DMS79 (cell line): ENCODE results near the gene RNU2-1.
"Not testable (repeated sequence)": the region's sequence is repeated elsewhere in the genome, so short reads cannot be mapped to it uniquely, and the experiment has no call there.

Experiments
- DNase-seq: peaks from one replicate; lab custom pipeline; 2025; lab: John Stamatoyannopoulos, UW

Gene RNU2-1

GRCh38 chr17:43233877-43234276 is at the start of gene RNU2-1:
TSS of gene RNU2-1 (minus strand) at chr17:43233977.
- not testable (repeated sequence) for DNase-seq

DNA sequence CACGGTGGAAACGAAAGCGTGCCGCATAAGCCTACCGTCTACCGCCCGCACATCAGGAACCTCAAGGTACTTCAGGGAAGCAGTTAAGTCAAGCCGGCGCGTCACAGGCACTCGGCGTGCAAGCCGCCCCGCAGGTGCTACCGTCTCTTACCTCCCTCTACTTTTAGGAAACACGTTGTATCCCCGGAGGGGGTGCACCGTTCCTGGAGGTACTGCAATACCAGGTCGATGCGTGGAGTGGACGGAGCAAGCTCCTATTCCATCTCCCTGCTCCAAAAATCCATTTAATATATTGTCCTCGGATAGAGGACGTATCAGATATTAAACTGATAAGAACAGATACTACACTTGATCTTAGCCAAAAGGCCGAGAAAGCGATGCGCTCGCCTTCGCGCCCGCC is 39.1 kb upstream of the RNU2-1 start:
- not testable (repeated sequence) for DNase-seq

DNA sequence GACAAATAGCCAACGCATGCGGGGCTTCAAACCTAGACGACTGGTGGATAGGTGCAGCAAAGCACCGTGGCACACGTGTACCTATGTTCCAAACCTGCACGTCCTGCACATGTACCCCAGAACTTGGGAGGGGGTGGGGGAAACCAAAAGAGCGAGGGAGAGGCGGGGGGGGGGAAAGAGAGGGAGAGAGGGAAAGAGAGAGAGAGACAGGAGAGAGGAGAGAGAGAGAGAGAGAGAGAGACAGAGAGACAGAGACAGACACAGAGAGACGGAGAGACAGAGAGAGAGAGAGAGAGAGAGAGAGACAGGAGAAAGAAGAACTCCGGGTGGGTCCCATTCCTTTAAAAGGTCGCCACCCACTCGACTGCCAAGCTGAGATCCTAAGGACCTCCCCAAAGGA is 38.7 kb upstream of the RNU2-1 start:
- DNase-seq: not testable (repeated sequence)

DNA sequence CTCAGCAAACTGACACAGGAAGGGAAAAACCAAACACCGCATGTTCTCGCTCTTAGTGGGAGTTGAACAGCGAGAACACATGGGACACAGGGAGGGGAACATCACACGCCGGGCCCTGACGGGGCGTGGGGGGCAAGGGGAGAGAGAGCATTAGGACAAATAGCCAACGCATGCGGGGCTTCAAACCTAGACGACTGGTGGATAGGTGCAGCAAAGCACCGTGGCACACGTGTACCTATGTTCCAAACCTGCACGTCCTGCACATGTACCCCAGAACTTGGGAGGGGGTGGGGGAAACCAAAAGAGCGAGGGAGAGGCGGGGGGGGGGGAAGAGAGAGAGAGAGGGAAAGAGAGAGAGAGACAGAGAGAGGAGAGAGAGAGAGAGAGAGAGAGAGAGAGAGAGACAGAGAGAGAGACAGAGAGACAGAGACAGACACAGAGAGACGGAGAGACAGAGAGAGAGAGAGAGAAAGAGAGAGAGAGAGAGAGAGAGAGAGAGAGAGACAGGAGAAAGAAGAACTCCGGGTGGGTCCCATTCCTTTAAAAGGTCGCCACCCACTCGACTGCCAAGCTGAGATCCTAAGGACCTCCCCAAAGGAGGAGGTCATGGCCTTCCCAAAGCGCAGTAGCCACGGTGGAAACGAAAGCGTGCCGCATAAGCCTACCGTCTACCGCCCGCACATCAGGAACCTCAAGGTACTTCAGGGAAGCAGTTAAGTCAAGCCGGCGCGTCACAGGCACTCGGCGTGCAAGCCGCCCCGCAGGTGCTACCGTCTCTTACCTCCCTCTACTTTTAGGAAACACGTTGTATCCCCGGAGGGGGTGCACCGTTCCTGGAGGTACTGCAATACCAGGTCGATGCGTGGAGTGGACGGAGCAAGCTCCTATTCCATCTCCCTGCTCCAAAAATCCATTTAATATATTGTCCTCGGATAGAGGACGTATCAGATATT is 37.1 kb upstream of the RNU2-1 start:
- not testable (repeated sequence) for DNase-seq

- DNase-seq: not testable (repeated sequence)
Observed at GRCh38 chr17:43246456-43246855, 12.7 kb upstream of the RNU2-1 start.

- not testable (repeated sequence) for DNase-seq
Observed at GRCh38 chr17:43240596-43241352, 7.0 kb upstream of the RNU2-1 start.

GRCh38 chr17:43239597-43239996 is 5.8 kb upstream of the RNU2-1 start:
- not testable (repeated sequence) for DNase-seq

DNA sequence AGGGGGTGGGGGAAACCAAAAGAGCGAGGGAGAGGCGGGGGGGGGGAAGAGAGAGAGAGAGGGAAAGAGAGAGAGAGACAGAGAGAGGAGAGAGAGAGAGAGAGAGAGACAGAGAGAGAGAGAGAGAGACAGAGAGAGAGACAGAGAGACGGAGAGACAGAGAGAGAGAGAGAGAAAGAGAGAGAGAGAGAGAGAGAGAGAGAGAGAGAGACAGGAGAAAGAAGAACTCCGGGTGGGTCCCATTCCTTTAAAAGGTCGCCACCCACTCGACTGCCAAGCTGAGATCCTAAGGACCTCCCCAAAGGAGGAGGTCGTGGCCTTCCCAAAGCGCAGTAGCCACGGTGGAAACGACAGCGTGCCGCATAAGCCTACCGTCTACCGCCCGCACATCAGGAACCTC is 514 bp downstream of the RNU2-1 start:
- not testable (repeated sequence) for DNase-seq

- DNase-seq: not testable (repeated sequence)
Observed at GRCh38 chr17:43232021-43232699, 1.6 kb downstream of the RNU2-1 start.

- not testable (repeated sequence) for DNase-seq
Observed at GRCh38 chr17:43231205-43232020, 2.4 kb downstream of the RNU2-1 start.

DNA sequence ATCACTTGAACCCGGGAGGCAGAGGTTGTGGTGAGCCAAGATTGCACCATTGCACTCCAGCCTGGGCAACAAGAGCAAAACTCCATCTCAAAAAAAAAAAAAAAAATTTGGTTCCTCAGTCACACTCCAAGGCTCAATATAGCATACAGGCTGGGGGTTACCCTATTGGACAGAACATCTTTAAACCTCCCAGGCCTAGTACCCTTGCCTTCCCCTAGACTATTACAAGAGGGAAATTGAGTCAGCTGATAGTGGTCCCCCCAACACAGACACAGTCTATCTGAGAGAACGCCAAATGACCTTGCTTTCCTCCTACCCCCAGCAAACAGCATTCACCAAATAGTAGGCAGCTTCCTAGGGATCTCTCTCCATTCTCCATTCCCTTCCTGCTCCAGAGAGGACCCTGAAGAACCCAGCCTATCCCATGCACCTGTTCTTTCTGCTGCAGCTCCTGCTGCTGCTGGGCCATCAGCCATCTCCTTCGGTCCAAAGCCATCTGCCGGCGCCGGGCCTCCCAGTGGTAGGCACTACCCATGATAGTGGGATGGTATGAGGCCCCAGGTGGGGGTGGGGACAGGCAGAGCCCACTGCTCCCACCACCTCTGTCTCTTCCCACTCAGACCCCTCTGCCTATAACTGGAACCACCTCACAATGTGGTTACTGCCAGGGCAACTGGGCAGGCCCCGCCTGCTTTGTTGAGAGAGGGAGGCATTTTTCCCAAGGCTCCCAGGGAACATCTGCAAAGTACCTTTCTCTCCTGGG is 5.6 kb downstream of the RNU2-1 start, which contains the start of gene CCDC200:
CCDC200 (minus strand) TSS at position 604 of the 763 bp plus-strand sequence; CDS start at position 535, 69 bp downstream.
- not testable (repeated sequence) for DNase-seq

DNA sequence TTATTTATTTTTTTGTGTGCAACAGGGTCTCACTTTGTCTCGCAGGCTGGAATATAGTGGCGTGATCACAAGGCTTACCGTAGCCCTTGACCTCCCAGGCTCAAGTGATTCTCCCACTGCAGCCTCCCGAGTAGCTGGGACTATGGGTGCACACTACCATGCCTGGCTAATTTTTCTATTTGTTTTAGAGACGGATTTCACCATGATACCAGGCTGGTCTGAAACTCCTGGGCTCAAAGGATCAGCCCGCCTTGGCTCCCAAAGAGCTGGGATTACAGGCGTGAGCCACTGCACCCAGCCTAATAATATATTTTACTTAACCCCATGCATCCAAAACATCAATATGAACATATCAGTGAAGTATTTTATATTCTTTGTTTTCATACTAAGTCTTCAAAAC is 7.4 kb downstream of the RNU2-1 start:
- no peak for DNase-seq

- no peak for DNase-seq
Observed at GRCh38 chr17:43224146-43224705, 9.6 kb downstream of the RNU2-1 start.

DNA sequence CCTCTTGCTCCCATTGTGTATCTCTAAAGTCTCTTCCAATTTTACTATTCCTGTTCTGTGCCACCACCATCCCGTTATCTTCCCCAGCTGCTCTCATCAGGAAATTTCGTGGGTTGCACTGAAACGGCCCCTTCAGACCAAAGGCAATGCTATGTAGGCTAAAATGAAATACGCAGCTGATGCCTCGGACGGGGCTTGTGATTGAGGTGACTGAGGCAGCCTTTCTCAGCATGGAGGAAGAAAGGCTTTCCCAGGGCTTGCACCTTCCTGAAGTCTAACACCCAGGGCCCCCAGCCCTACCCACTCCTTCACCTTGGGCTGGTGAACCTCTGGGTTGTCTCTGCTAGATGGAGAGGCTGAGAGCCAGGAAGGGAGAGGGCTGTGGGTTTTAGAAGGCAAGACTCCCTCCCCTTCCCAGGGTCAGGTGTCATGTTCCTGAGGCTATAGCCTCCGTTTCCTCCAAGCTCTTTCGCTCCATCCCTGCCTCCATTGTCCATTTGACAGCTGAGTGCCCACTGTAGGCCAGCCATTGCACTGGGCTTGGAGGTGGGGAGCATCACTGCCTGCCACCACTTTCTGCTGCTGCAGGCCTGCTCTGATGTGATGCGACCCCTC is 13.2 kb downstream of the RNU2-1 start:
- DNase-seq: no peak

DNA sequence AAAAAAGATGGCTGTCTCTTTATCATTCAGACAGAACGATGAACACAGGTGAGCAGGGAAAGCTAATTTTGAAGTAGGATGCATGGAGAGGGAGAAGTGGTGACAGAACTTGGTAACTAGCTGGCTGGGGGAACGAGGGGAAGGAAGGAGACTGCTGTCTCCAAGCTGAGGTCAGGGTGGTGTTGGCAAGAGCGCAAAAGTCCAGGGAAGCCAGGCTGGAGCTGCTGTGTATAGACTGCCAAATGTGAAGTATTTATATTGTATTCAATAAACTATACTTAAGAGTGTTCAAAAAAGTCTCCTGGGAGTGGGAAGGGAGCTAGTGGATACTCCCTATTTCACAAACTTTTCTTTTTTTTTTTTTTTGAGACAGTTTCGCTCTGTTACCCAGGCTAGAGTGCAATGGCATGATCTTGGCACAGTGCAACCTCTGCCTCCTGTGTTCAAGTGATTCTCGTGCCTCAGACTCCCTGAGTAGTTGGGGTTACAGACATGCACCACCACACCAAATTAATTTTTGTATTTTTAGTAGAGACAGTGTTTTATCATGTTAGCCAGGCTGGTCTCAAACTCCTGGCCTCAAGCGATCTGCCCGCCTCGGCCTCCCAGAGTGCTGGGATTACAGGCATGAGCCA is 13.9 kb downstream of the RNU2-1 start:
- DNase-seq: no peak

DNA sequence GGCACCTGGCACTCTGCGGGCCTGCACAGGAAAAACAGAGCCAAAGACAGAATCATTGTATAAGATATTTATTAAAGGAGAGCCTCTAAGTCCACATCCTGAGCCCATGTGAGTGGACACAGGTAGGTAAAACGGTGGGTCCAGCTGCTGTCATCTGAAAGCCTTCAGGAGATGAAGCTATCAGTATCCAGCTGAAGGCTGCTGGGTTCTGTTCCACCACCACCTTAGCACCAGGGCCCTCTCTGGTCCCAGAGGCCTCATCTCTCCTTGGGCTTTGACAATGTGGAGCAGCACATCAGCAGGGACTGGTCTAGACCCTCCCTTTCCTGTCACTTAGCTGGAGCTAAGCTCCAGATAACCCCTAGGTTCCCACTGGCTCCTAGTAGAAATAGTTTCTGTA is 14.8 kb downstream of the RNU2-1 start:
- DNase-seq: no peak

DNA sequence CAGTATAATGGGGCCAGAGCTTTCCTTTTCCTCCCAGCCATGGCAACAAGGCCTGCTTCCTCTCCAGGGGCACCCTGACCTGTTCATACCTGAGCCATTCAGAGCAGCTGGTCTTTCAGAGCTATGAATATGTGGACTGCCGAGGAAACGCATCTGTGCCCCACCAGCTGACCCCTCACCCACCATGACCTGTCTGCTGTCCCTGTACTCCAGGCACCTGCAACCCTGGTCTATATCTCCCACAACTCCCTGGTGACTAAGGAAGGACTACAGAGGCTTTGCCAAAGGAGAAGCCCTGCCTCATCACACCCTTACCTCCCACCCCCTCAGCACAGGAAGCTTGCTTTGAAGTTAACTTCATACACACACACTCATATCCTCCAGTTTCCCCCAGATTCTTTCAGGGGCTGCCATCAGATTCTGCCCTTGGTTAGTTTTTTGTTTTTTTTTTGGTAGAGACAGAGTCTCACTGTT is 16.1 kb downstream of the RNU2-1 start:
- no peak for DNase-seq

GRCh38 chr17:43216762-43217613 is 16.8 kb downstream of the RNU2-1 start:
- no peak for DNase-seq
